ENCODE results near the gene SSBP4.
A peak's percentile ranks its signal among the peaks of the same experiment; 100 is the strongest.
"Not testable (repeated sequence)": the region's sequence is repeated elsewhere in the genome, so short reads cannot be mapped to it uniquely, and the experiment has no call there.

Gene SSBP4

GRCh38 chr19:18419195-18419698 lies at the start of gene SSBP4:
Gene SSBP4 (plus strand): TSS chr19:18419398. CDS start chr19:18419649, 251 bp downstream.
- peak in 1 of 2 donors; percentile 64 for DNase-seq (ENCODE audit: extremely low read depth in 1 of 2, low read depth in 1 of 2)

GRCh38 chr19:18373407-18373891 lies 45.7 kb upstream of the SSBP4 start:
- no peak for DNase-seq (ENCODE audit: extremely low read depth in 1 of 2, low read depth in 1 of 2)

DNA sequence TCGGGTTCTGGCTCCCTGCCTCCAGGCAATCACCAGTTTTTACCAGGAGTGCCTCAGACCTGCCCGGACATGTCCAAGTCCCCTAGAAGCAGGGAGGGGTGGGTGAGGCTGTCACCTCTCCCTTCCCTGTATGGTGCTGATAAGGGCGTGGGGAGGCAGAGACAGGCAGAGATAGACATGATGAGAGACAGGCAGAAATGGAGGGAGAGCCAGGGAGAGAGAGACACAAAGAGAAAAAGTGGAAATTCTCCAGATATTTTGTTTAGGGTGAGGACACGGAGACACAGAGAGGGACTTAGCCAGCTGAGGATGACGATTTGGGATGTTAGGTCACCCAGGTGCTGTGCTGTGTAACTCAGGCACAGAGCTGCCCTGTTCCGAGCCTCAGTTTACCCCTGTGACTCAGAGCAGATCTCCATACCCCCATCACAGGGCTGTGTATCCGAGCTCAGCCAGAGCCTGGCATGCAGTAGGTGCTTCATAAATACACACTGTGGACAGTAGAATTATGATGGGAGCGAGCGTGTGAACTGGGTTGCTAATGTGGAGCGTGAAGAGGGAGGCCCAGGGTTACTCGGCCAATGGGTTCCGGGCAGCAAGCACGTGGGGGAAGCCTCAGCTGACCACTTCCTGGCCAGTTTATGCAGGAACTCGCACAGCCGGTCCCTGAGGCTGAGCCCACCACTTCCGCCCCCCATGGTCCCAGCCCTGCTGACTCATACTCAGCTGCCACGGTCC lies 45.1 kb upstream of the SSBP4 start:
- peak; percentile 64 to 73 for DNase-seq (ENCODE audit: extremely low read depth in 1 of 2, low read depth in 1 of 2)

GRCh38 chr19:18377026-18377425 lies 42.2 kb upstream of the SSBP4 start:
- DNase-seq (ENCODE audit: extremely low read depth in 1 of 2, low read depth in 1 of 2): no peak

DNA sequence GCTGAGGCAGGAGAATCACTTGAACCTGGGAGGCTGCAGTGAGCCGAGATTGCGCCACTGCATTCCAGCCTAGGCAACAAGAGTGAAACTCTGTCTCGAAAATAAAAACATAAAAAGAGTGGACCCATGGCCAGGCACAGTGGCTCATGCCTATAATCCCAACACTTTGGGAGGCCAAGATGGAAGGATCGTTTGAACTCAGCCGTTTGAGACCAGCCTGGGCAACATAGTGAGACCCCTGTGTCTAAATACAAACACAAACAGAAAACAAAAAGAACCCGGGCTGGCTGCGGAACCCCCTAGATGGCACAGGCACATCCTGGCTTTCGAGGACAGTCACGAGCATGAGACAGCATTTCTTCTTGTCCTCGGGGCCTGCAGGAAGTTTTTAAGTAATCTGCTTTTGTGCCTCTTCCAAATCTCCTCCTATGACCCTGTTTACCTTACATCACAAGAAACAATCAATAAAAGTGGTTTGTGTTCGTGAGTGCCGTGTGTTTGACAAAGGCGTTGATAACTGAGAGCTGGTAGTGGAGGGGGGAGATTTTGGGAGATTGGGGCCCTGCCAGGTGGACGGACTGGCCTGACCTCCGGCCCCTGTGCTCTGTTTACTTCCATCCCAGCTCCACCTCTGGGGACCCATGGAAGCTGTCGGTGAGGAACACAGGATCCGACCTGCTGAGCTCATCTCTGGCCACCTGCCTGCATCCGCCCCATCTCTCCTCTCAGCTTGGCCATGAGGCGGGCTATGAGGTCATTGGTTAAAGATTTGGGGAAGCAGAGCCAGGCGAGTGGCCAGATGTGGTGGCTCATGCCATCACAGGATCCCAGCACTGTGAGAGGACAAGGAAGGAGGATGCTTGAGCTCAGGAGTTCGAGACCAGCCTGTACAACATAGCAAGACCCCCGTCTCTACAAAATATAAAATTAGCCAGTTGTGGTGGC lies 39.1 kb upstream of the SSBP4 start:
- DNase-seq (ENCODE audit: extremely low read depth in 1 of 2, low read depth in 1 of 2): no peak

GRCh38 chr19:18380843-18381242 lies 38.4 kb upstream of the SSBP4 start:
- no peak for DNase-seq (ENCODE audit: extremely low read depth in 1 of 2, low read depth in 1 of 2)

GRCh38 chr19:18383622-18384021 lies 35.6 kb upstream of the SSBP4 start:
- DNase-seq (ENCODE audit: extremely low read depth in 1 of 2, low read depth in 1 of 2): not testable (repeated sequence)

GRCh38 chr19:18384775-18385174 lies 34.4 kb upstream of the SSBP4 start:
- DNase-seq (ENCODE audit: extremely low read depth in 1 of 2, low read depth in 1 of 2): no peak

GRCh38 chr19:18385359-18385674 lies 33.9 kb upstream of the SSBP4 start:
- no peak for DNase-seq (ENCODE audit: extremely low read depth in 1 of 2, low read depth in 1 of 2)

GRCh38 chr19:18385675-18386542 lies 33.3 kb upstream of the SSBP4 start, which contains the start of gene GDF15:
Gene GDF15 (plus strand): TSS chr19:18386158. CDS start chr19:18386190, 32 bp downstream.
- DNase-seq (ENCODE audit: extremely low read depth in 1 of 2, low read depth in 1 of 2): no peak

DNA sequence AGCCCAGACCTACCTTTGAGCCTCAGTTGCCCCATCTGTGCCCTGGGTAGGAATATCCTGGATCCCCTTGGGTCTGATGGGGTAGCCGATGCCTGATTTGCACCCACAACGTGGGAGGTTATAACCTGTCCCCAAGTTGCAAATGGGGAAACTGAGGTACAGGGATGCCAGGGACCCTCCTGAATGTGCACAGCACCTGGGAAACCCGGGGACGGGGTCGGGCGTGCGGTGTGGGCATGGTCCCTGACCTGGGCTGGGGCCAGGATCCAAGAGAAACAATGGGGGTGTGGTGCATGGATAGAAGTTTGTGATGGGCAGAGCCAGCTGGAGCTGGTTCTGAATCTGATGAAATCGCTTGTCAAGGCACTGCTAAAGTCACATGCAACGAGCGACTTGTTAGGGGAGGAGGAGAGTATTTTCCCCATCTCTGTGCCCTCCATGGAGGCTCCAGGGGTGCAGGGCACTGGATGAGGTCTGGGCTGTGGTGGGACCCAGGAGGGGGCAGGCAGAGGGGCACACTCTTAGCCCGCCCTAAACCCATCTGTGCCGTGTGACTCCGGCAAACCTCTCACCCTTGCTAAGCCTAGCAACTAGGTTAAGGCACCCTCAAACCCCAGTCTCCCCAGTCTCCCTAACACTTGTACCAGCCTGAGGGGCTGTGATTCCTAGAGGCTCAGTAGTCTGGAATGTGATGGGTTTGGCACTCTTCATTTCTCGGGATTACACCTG lies 32.5 kb upstream of the SSBP4 start:
- no peak for DNase-seq (ENCODE audit: extremely low read depth in 1 of 2, low read depth in 1 of 2)

DNA sequence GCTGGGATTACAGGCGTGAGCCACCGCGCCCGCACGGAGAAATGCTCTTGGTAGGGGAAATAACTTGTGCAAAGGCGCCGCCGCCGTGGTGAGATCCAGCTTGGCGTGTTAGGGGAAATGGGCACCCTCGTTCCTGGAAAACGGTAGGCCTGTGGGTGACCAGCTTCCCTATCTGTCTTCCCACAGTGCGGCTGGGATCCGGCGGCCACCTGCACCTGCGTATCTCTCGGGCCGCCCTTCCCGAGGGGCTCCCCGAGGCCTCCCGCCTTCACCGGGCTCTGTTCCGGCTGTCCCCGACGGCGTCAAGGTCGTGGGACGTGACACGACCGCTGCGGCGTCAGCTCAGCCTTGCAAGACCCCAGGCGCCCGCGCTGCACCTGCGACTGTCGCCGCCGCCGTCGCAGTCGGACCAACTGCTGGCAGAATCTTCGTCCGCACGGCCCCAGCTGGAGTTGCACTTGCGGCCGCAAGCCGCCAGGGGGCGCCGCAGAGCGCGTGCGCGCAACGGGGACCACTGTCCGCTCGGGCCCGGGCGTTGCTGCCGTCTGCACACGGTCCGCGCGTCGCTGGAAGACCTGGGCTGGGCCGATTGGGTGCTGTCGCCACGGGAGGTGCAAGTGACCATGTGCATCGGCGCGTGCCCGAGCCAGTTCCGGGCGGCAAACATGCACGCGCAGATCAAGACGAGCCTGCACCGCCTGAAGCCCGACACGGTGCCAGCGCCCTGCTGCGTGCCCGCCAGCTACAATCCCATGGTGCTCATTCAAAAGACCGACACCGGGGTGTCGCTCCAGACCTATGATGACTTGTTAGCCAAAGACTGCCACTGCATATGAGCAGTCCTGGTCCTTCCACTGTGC lies 30.9 kb upstream of the SSBP4 start:
- DNase-seq (ENCODE audit: extremely low read depth in 1 of 2, low read depth in 1 of 2): peak; percentile 48 to 77

DNA sequence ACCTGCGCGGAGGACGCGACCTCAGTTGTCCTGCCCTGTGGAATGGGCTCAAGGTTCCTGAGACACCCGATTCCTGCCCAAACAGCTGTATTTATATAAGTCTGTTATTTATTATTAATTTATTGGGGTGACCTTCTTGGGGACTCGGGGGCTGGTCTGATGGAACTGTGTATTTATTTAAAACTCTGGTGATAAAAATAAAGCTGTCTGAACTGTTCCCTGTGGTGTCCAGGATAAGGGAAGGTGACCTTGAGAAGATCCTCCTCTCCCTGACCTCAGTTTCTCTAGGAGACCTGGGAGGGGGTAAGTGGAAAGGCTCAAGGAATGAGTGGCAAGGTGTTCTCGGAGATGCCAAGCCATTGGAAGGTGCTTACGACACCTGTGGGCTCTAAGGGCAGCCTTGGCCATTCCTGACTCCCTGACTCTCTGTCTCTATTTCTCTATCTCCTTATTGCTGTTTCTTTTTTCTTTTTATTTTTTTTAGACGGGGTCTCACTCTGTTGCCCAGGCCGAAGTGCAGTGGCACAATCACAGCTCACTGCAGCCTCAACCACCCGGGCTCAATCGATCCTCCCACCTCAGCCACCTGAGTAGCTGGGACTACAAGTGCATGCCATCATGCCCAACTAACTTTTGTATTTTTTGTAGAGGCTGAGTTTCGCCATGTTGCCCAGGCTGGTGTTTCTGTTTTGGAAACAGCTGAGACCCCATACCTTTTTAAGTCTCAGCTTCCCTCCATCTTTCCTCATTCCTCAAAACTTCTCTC lies 30.1 kb upstream of the SSBP4 start:
- DNase-seq (ENCODE audit: extremely low read depth in 1 of 2, low read depth in 1 of 2): no peak

- DNase-seq (ENCODE audit: extremely low read depth in 1 of 2, low read depth in 1 of 2): no peak
Measured at GRCh38 chr19:18389726-18390064, 29.5 kb upstream of the SSBP4 start.

GRCh38 chr19:18390065-18390907 lies 28.9 kb upstream of the SSBP4 start:
- no peak for DNase-seq (ENCODE audit: extremely low read depth in 1 of 2, low read depth in 1 of 2)

DNA sequence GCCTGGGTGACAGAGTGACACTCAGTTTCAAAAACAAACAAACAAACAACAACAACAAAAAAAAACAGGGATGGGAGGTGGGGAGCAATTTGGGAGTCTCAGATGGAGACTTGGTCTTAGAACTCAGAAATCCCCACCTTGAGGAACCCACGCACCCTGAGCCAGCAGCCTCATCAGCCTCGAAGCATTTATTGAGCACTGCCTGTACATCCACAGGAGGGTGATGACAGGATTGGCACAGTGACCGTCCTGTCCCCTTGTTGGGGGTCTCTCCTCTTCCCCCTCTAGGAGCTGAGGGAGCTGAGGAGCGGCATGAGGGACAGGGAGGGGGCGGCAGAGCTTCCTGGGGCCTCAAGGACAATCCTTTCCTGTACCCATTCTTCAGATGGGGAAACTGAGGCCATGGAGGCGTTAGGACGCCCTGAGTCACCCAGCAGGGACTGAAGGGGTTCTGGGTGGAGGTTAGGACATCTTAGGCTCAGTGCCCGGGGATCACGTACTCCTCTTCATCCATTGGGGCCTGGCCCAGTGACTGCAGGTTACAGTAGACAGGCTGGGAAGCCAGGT lies 27.6 kb upstream of the SSBP4 start:
- DNase-seq (ENCODE audit: extremely low read depth in 1 of 2, low read depth in 1 of 2): no peak

DNA sequence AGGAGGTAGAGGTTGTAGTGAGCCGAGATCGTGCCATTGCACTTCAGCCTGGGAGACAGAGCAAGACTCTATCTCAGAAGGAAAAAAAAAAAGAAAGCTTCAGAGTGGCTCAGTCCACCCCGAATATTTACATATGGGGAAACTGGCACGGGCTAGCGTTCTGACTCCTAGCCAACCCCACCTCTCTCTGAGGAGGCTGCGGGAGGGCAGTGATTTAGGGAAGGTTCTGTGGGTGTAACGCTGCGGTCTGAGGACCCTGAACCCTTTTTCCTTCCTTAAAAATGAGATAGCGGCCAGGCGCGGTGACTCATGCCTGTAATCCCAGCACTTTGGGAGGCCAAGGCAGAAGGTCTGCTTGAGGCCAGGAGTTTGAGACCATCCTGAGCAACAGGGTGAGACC lies 26.8 kb upstream of the SSBP4 start:
- no peak for DNase-seq (ENCODE audit: extremely low read depth in 1 of 2, low read depth in 1 of 2)

Data from stimulated activated CD8-positive, alpha-beta memory T cell treated with anti-CD3 and anti-CD28 coated beads, Interleukin-7, amount 100 ng/mL, for 48 hours (primary cell).